NB4 (cell line): Measurements from ENCODE around the gene SGPP2.
"Not testable (repeated sequence)": the region's sequence is repeated elsewhere in the genome, so short reads cannot be mapped to it uniquely, and the experiment has no call there.

Experiments used
- DNase-seq: peaks from one replicate; pipeline ENCODE4 v3.0.0; 2010; ENCODE audit warnings: low read depth
- H3K4me3 ChIP-seq: one replicate; pipeline ENCODE4 v1.5.1; 2011; ENCODE audit warnings: mild to moderate bottlenecking, low read depth, low read length, moderate library complexity
- MYC ChIP-seq: IDR thresholded peaks from 2 replicates; pipeline ENCODE4 v1.6.1; 2011; ENCODE audit warnings: low read depth, low read length
- POLR2A ChIP-seq: IDR thresholded peaks from 2 replicates; pipeline ENCODE4 v1.6.1; 2011; ENCODE audit warnings: mild to moderate bottlenecking; ENCODE audit not compliant: insufficient read length; ENCODE audit errors: extremely low read depth
- TF ChIP-seq, protein P1 (sequence below): IDR thresholded peaks from 2 replicates; pipeline ENCODE4 v1.6.1; 2011; ENCODE audit warnings: low read depth, low read length
- TF ChIP-seq, protein P2 (sequence below): IDR thresholded peaks from one replicate; pipeline ENCODE4 v1.5.1; 2012; ENCODE audit warnings: low read depth, low read length

SGPP2 gene

DNA sequence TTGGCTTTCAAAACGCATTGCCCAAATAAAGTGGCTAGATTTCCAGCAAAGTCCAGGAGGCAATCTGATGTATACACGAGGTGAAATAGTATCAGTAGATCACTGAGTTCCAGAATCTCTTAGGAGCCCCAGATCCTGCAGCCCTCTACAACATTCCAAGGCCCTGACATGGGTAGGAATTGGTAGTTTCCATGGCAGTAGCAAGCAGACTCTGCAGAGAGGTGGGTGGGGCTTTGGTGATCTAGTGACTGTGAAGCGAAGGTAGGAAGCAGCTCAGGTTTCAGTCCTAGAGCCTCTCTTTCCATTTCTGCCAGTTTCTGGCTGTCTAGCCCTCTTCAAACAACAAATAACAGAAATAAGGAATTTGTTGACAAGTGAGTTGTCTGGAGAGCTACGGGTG, 13.8 kb upstream of the SGPP2 start:
- no peak for DNase-seq
- TF ChIP-seq POLR2A, result no peak
- TF ChIP-seq, protein P1, sequence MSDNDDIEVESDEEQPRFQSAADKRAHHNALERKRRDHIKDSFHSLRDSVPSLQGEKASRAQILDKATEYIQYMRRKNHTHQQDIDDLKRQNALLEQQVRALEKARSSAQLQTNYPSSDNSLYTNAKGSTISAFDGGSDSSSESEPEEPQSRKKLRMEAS, result no peak
- TF ChIP-seq, protein P2, sequence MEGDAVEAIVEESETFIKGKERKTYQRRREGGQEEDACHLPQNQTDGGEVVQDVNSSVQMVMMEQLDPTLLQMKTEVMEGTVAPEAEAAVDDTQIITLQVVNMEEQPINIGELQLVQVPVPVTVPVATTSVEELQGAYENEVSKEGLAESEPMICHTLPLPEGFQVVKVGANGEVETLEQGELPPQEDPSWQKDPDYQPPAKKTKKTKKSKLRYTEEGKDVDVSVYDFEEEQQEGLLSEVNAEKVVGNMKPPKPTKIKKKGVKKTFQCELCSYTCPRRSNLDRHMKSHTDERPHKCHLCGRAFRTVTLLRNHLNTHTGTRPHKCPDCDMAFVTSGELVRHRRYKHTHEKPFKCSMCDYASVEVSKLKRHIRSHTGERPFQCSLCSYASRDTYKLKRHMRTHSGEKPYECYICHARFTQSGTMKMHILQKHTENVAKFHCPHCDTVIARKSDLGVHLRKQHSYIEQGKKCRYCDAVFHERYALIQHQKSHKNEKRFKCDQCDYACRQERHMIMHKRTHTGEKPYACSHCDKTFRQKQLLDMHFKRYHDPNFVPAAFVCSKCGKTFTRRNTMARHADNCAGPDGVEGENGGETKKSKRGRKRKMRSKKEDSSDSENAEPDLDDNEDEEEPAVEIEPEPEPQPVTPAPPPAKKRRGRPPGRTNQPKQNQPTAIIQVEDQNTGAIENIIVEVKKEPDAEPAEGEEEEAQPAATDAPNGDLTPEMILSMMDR, result no peak
- no peak for TF ChIP-seq MYC
- no peak overlapping the region for H3K4me3 ChIP-seq

DNA sequence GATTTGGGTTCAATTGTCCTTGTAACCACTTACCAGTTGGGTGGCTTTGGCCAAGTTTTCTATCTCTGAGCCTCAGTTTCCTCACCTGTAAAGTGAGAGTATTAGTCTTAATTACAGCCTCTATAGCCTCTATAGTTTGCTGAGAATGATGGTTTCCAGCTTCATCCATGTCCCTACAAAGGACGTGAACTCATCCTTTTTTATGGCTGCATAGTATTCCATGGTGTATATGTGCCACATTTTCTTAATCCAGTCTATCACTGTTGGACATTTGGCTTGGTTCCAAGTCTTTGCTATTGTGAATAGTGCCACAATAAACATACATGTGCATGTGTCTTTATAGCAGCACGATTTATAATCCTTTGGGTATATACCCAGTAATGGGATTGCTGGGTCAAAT, 12.0 kb upstream of the SGPP2 start:
- not testable (repeated sequence) for H3K4me3 ChIP-seq, DNase-seq

DNA sequence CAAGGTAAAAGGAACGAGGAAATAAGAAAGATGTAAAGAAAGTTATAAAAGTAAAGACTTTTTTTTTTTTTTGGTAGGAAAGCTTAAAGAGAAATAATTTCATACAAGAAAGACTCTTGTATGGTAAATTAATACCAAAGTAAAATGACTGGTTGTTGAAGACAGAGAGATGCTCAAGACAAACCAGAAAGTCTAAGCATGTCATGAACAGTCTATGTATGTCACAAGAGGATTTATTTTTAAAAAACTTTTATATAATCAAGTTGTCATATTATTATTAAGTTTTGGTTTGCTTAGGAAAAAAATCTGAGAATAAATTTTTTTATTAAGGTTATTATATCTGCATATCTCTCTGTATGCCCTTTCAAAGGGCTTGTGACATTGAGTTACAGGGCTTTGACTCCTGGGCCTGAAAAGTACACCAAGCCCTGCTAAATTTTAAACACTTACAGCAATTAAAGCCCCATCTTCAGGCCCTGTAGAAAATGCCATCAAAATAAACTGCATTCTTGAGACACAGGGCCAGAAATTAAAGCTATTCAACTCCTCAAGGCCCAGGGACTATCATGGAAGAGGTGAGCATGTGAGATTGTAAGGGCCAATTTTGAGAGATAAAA, 10.9 kb upstream of the SGPP2 start:
- TF ChIP-seq, protein P1, result no peak
- TF ChIP-seq, protein P2, result no peak
- TF ChIP-seq MYC, result no peak
- no peak for TF ChIP-seq POLR2A
- no peak overlapping the region for H3K4me3 ChIP-seq
- DNase-seq, result peak; percentile 14

DNA sequence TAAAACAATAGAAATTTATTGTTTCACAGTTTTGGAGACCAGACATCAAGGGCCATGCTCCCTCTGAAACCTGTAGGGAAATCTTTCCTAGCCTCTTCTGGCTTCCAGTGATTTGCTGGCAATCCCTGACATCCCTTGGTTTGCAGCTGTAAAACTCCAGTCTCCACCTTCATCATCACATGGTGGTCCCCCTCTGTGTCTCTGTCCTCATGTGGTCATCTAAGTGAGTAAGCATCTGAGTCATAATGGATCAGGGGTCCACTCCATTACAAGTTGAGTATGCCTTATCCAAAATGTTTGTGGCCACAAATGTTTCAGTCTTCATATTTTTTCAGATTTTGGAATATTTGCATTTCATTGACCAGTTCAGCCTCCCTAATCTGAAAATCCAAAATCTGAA, 5.6 kb upstream of the SGPP2 start:
- no peak for DNase-seq
- TF ChIP-seq, protein P1, result no peak
- TF ChIP-seq POLR2A (no peak), MYC (no peak)
- TF ChIP-seq, protein P2, result no peak
- H3K4me3 ChIP-seq, result no peak overlapping the region

DNA sequence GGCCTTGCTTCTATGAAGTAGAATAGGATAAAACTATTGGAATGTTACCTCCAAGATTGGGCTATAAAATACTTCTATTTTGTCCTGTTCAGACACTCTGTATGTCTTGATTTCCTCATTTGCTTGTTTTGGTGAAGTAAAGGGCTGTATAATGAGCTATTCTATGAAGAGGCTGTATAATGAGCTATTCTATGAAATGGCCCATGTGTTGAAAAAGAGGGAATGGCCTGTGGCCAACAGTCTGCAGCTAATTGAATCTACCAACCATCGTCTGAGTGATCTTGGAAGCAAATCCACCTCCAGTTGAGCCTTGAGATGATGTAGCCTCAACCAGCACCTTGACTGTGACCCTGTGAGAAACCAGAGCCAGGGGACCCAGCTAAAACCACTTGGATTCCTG, 3.8 kb upstream of the SGPP2 start:
- H3K4me3 ChIP-seq, result no peak overlapping the region
- DNase-seq, result no peak
- no peak for TF ChIP-seq POLR2A
- TF ChIP-seq, protein P2, result no peak
- TF ChIP-seq, protein P1, result no peak
- TF ChIP-seq MYC, result no peak

DNA sequence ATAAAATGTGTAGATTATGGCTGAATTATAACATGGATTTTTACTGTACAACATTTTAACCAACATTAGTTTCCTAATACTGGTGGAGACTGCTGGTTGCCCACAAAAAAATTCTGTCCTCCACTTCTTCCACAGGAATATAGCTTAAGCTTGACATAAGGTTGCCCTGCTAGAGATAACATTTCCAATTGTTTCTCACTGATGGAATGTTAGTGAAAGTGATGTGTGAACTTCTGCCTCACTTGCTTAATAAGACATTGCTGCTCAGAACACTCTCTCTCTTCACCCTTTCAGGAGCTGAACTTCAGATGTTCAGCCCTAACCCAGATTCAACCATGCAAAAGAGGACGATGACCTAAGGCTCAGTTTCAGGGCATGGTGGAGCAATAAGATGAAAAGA, 2.7 kb upstream of the SGPP2 start:
- TF ChIP-seq, protein P2, result no peak
- no peak for TF ChIP-seq MYC
- DNase-seq, result no peak
- no peak overlapping the region for H3K4me3 ChIP-seq
